GM11168 (cell line): ENCODE measurements around the gene PRND.

Source experiments
- in situ Hi-C: fragments of 300-500 bp; cut with MboI; formaldehyde crosslinking; loops from one replicate; pipeline ENCODE4 v1.12.0; 2022; ENCODE audit warnings: low sequenced_read_pairs; ENCODE audit not compliant: unreplicated experiment

Gene PRND

DNA sequence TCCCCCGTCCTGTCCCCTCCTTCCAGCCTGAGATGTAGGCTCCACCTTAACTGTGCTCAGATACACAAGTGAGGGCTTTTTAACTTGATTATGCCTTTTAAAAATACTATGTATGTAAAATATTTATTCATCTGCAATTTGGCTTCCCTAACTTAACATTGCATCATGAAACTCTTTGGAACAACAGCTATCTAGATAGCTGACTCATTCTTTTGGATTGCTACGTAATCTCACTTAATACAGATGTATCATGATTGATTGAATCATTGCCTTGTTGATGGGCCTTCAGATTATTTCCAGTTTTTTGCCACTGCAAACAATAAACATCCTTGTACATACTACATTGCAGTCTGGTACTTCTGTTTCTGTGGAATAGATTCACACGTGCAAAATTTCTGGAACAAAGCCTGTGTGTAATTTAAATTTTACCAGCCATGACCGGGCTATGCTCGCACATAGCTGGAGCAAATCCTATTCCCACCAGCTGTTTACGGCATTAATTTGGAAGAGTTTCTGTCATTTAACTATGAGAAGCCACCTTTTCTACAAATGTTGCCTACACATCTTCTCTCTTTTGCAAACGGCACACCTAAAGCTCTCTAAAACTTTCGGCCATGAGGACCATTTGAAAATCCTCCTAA, 6.5 kb downstream of the PRND start:
- in situ Hi-C loops, result loop anchor here (10.0 kb wide), 1 partner anchor 1013 kb away; the partner anchor contains the start of gene SIGLEC1

DNA sequence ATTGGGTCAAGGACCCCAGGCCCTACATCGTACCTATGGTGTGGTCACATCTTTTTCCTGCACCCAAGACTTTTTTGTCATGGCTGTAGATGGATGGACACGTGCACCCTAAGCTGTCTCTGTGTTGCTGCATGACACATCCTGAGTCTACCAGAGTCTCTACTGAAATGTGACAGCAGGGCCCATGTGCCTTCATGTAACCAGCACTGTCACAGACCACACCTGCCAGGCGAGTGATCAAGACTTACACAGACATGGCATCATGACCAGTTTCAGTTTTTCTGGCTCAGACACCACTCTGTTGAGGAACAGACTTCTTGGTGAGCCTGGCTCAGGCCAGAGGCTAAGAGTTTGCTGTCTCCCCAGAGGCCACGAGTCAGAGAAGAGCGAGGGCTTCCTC, 7.6 kb downstream of the PRND start:
- in situ Hi-C loops, result loop anchor here (10.0 kb wide), 1 partner anchor 1014 kb away; the partner anchor contains the start of gene SIGLEC1

- in situ Hi-C loops, result no loop called here
These were observed 9.1 kb downstream of the PRND start for GRCh38 chr20:4730780-4731179.

DNA sequence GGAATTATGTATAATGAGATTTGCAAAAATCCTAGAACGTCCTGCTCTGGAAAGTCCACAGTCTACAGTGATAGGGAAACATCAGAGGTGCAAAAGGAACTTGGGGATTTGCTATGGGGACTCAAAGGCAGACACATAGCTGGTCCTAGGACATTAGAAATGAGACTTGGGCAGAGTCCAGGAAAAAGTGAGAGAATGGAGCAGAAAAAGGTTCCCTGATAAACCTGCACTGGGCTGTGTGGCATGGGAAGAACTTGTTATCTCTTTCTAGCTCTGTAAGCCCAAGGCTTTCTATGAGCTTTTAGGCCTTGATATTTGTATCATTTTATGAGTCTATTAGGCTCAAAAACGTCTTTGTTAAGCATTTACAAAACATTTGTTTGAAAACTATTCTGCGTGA, 15.2 kb downstream of the PRND start:
- in situ Hi-C loops, result no loop called here

DNA sequence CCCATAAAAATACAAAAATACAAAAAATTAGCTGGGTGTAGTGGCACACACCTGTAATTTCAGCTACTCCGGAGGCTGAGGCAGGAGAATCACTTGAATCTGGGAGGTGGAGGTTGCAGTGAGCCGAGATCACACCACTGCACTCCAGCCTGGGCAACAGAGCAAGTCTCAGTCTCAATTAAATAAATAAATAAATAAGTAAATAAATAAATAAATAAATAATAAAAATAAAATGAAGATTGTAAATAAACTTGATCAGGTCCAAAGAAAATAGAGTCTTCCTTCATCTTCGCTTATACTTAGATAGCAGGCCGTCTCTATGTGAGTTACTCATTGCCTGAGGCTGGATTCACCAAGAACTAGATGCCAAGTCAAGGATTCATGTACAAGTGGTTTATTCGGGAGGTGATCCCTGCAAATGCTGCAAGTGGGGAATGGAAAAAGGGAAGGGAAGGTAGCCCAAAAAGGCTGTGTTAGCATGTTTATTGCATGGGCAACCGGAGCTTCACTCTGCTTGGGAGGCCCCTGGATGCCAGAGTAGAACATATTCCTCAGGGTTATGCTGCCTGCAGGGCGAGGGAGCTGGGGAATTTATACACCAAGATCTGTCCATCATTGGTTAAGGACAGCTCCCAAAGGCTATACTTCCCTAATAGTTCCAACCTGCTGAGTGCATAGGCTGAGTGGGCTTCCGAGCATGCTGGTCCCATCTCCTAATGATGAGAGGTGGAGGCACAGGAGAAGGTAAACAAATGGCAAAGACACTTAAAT, 16.3 kb downstream of the PRND start:
- in situ Hi-C loops, result no loop called here

- in situ Hi-C loops, result loop anchor here (10.0 kb wide), 1 partner anchor 224 kb away; no protein-coding TSS in a partner anchor
These were observed 19.2 kb downstream of the PRND start for GRCh38 chr20:4740774-4741431.

- in situ Hi-C loops, result loop anchor here (10.0 kb wide), 1 partner anchor 216 kb away; no protein-coding TSS in a partner anchor
These were observed 27.1 kb downstream of the PRND start for GRCh38 chr20:4748847-4749246.

DNA sequence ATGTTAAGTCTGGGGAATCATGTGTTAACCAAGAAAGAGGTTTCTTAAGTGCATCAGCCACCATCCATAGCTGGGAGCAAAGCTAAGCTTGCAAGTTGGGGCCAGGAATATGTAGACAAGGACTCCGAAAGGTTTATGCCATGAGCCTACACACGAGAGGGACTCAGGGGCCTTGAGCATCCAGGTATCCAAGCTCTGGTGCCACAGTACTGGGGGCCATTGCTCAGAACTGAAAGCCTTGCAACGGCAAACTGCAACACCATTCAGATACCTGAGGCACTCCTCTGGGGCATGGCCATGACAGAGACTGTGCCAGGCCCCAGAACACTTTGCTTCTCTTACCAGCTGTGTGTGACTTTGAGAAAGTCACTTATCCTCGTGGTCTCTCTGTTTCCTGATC, 27.6 kb downstream of the PRND start:
- in situ Hi-C loops, result loop anchor here (10.0 kb wide), 1 partner anchor 215 kb away; no protein-coding TSS in a partner anchor

- in situ Hi-C loops, result loop anchor here (10.0 kb wide), 1 partner anchor 354 kb away; no protein-coding TSS in a partner anchor
These were observed 28.7 kb downstream of the PRND start for GRCh38 chr20:4750381-4750780.

DNA sequence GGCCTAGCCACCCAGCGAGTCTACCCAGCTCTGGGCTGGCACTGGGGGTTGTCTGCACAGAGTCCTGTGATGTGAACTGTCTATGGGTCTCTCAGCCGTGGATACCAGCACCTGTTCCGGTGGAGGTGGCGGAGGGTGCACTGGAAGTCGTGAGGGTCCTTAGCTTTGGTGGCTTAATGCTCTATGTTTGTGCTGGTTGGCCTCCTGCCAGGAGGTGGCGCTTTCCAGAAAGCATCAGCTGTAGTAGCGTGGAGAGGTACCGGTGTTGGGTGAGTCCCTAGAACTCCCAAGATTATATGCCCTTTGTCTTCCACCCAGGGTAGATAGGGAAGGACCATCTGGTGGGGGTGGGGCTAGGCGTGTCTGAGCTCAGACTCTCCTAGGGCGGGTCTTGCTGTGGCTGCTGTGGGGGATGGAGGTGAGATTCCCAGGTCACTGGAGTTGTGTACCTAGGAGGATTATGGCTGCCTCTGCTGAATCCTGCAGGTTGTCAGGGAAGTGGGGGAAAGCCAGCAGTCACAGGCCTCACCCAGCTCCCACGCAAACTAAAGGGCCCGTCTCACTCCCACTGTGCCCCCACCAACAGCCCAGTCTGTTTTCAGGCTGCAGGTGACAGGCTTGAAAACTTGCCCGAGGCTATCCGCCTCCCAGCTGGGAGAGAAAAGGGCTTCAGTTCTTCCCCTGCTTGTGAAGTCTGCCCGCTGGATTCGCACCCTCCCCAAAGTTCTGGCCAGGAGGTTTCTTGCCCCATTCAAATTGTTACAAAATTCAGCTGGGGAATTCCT, 37.6 kb downstream of the PRND start:
- in situ Hi-C loops, result loop anchor here (10.0 kb wide), 1 partner anchor 346 kb away; no protein-coding TSS in a partner anchor

DNA sequence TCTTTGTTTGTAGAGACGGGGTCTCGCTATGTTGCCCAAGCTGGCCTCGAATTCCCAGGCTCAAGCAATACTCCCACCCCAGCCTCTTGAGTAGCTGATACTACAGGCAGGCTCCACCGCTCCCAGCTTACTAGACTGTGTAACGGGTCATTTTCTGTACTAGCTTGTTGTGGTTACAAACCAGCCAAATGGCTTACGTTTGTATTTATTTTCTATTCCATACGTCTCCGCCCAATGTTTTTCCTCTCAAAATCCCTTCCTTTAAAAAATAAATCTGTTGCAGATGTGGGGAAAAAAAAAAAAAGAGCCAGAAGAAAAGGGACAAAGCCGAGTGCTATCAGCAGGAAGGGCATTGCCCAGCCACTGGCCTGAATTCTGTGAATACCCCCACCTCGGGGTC, 41.6 kb downstream of the PRND start:
- in situ Hi-C loops, result no loop called here

GRCh38 chr20:4763723-4764510, 42.2 kb downstream of the PRND start:
- in situ Hi-C loops, result no loop called here

- in situ Hi-C loops, result no loop called here
These were observed 43.1 kb downstream of the PRND start for GRCh38 chr20:4764805-4765204.

DNA sequence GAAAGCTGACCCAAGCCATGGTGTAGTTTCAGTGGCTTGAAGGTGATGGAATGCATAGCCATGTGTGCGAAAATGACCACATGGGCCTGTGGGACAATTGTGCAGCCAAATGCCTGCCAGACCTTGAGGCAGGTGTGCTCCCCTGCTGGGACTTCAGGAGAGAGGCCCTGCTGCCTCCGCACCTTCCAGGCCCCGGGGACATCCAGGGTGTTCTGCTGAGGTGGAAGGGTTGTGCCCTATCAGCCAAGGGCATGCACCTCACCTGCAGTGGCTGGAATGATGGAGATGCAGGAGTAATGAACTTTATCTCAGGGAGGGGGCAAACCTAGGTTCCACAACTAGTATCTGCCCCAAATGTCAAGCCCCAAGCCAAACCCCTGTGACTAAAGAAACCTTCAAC, 44.0 kb downstream of the PRND start:
- in situ Hi-C loops, result no loop called here

DNA sequence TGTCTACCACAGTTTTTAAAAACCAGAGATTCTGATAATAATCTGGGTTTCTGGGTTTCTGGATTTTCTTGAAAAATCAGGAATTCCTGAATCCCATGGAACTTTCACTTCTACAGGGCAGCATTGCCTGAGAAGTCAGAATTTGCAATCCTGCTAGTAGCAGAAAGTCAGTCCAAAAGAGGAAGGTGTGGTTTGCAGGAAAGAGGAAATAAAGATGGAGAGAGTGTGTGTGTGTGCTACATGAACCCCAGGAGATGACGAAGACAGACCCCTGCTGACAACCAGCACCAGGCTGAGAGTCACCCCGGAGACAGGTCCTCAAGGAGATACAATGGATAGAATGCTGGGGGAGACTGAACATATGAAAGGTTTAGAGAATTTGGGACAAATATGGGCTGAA, 44.9 kb downstream of the PRND start:
- in situ Hi-C loops, result no loop called here

DNA sequence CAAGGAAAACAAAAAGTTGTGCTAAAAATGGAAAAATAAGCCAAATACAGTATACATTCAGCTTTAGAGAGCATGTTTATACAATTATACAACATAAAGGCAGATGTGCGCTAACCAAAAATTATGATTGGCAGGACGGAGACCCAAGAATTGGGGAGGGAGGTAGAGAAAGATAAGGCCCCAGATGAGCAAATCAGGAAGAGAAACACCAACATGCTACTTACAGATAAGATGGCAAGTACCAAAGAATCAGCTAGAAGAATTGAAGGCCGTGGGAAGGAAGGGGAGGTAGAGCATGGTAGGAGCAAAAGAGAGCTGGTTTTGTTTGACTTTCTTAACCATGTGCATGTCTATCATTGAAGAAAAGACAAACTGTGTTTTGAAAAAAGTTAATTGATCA, 45.4 kb downstream of the PRND start:
- in situ Hi-C loops, result no loop called here

GRCh38 chr20:4769328-4769727, 47.6 kb downstream of the PRND start:
- in situ Hi-C loops, result no loop called here

DNA sequence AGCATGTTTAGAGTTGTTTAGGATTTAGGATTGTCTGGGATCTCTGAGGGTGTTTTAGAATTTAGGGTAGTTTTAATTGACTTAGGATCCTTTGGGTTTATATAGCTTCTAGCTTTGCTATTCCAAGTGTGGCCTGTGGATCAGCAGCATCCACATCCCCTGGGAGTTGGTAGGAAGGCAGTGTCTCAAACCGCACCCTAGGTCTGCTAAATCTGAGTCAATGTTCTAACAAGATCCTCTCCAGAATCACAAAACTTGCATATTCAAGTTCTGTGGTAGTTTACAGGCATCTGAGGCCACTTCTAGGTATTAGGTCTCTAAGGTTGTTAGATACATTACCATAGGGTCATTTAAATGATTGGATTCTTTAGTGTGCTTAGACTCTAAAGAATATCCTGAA, 48.3 kb downstream of the PRND start:
- in situ Hi-C loops, result no loop called here

DNA sequence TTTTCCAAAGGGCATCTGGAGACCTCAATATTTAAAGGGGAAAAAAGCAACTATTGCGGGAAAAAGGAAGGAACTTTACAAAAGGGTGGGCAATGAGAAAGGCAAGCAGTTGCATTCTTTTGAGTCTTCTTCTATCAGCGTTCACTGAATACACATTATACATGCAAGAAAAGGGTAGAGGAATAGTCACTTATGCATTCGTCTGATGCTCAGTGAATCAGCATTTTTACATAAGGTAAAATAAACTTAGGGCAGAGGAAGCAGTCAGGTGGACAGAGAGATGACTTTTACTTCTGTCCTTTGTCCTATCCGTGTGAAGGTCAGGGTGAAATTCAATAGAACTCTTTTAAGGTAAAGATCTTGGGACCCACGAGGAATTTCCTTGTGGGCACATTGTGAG, 49.3 kb downstream of the PRND start:
- in situ Hi-C loops, result no loop called here
